Gastrocnemius medialis (tissue), 4 donors: ENCODE measurements around the gene GRID1.

Experiments used
- CTCF ChIP-seq, 5 experiments: fragments of 450-650 bp in 3 of 5; fragments of 200-600 bp in 2 of 5; sonication (generic) in 2 of 5; IDR thresholded peaks in 4 of 5; conservative IDR thresholded peaks in 1 of 5; 1 replicate in 4 of 5; 2 replicates in 1 of 5; pipeline ENCODE4 v1.5.1; 2016 to 2019; ENCODE audit warnings: antibody characterized with exemption in 5 of 5, mild to moderate bottlenecking in 3 of 5, moderate library complexity in 3 of 5
- POLR2A ChIP-seq, 2 donors: fragments of 450-650 bp; IDR thresholded peaks; one replicate each; pipeline ENCODE4 v1.6.1; 2017; ENCODE audit warnings: antibody characterized with exemption in 2 of 2, mild to moderate bottlenecking in 2 of 2, moderate library complexity in 2 of 2

DNA sequence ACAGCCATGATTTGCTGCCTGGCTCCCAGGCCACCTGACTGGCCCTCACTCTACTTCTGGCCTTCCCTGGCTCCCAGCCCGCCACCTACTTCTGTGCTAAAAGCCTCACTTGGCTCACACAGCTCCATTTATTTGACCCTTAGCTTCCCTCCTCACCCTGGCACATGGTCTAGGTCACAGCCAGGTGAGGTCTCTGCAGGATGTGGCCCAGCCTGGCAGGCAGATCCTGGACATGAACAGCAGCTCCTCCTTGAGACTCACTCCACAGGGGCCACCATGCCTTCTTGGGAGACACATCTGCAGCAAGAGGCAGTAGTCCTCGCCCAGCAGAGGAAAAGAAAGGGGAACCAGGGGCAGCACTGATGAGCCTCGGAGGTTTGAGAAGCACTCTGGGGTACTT is 64.6 kb downstream of the GRID1 start:
- no peak for TF ChIP-seq CTCF (IDR thresholded peaks at IDR 0.05 in 4 of 5, conservative IDR thresholded peaks at IDR 0.05 in 1 of 5)
- no peak for TF ChIP-seq POLR2A (IDR thresholded peaks at IDR 0.05)
